ENCODE data around the gene KISS1R. TPM values are rescaled to one million over a fixed set of nuclear protein-coding genes. Genes with fewer than 3 reads are reported as not detected.
A peak's percentile ranks its signal among the peaks of the same experiment; 100 is the strongest.

The KISS1R gene
- total RNA-seq, 2 experiments from 2014 or later: 12.2 to 13.3 TPM

DNA sequence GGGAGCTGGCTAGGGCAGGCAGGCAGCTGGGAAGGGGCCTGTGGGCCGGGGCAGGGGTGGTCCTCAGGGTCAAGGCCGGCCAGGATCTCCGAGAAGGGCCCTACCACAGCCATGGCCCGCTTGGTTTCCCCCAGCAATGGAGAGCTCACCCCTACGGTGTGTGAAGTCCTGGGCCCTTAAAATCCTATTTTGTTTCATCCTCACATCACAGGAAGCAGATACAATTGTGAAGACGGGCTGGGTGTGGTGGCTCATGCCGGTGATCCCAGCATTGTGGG is 15.1 kb upstream of the KISS1R start:
- Mint-ChIP-seq H3K27me3 (no peaks in the 10 kb centered on the region), H3K4me1 (peaks cover 23% of the 10 kb centered on the region), H3K36me3 (peaks cover 3% of the 10 kb centered on the region), H3K9me3 (no peaks in the 10 kb centered on the region), H3K4me3 (no peak overlapping the region), H3K27ac (no peak overlapping the region)
- DNase-seq: no peak

DNA sequence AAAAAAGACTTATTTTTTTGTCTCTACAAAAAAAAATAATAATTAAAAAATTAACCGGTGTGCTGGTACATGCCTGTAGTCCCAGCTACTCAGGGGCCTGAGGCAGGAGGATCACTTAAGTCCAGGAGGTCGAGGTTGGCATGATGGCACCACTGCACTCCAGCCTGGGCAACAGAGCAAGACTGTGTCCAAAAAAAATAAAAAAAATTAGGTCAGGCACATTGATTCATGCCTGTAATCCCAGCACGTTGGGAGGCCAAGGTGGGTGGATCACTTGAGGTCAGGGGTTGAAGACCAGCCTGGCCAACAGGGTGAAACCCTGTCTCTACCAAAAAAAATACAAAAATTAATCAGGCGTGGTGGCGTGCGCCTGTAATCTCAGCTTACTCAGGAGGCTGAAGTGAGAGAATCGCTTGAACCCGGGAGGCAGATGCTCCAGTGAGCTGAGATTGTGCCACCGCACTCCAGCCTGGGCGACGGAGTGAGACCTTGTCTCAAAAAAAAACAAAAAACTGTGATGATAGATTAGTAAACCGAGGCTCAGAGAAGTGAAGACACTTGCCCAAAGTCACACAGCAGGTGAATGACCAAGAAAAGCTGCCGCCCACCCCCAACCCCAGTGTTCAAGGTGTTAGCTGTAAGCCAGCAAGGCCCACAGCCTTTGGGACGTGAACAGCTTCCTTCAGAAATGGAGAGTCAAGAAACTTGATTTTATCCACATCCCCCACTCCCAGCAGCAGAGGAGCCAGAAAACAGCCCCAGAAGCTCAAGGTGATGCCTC is 14.5 kb upstream of the KISS1R start:
- DNase-seq: no peak
- Mint-ChIP-seq H3K9me3 (no peaks in the 10 kb centered on the region), H3K36me3 (peaks cover 3% of the 10 kb centered on the region), H3K4me3 (no peak overlapping the region), H3K4me1 (peaks cover 29% of the 10 kb centered on the region), H3K27ac (no peak overlapping the region), H3K27me3 (no peaks in the 10 kb centered on the region)

DNA sequence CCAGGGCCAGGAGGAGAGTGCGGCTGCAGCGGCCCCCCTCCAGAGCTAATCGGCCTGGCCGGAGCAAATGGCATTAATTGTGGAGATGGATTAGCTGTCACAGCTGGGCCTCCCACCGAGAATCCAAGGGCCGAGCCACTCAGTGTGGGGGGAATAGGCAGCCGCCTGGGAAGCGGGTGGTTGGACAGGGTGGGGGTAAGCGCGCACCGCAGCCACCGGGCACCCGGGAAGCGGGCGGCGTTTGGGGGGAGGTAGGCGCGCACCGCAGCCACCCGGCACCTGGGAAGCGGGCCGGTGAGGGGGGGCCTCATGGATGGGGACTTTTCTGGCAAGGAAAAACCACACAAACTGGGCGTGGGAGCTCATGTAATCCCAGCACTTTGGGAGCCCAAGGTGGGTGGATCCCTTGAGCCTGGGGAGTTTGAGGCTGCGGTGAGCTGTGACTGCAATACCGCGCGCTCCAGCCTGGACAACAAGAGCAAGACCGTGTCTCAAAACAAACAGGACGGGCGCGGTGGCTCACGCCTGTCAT is 13.8 kb upstream of the KISS1R start:
- H3K27me3 Mint-ChIP-seq: no peaks in the 10 kb centered on the region
- H3K27ac Mint-ChIP-seq: no peak overlapping the region
- no peak overlapping the region for H3K4me3 Mint-ChIP-seq
- no peaks in the 10 kb centered on the region for H3K9me3 Mint-ChIP-seq
- H3K4me1 Mint-ChIP-seq: peaks cover 30% of the 10 kb centered on the region
- peaks cover 4% of the 10 kb centered on the region for H3K36me3 Mint-ChIP-seq
- DNase-seq: no peak

DNA sequence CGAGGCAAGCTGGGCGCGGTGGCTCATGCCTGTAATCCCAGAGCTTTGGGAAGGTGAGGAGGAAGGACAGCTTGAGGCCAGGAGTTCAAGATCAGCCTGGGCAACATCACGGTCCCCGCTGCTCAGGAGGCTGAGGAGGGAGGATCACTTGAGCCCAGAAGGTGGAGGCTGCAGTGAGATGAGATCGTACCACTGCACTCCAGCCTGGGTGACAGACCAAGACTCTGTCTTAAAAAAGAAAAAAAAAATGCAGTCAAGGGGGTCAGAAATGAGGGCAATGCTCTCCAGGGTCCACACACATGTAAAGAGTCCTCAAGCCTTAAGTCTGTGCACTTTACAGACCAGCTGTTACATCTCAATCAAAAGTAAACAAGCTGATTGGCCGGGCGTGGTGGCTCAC is 12.6 kb upstream of the KISS1R start:
- no peaks in the 10 kb centered on the region for H3K27me3 Mint-ChIP-seq
- no peak for DNase-seq
- peaks cover 42% of the 10 kb centered on the region for H3K4me1 Mint-ChIP-seq
- H3K9me3 Mint-ChIP-seq: no peaks in the 10 kb centered on the region
- H3K27ac Mint-ChIP-seq: no peak overlapping the region
- H3K4me3 Mint-ChIP-seq: no peak overlapping the region
- H3K36me3 Mint-ChIP-seq: peaks cover 7% of the 10 kb centered on the region

DNA sequence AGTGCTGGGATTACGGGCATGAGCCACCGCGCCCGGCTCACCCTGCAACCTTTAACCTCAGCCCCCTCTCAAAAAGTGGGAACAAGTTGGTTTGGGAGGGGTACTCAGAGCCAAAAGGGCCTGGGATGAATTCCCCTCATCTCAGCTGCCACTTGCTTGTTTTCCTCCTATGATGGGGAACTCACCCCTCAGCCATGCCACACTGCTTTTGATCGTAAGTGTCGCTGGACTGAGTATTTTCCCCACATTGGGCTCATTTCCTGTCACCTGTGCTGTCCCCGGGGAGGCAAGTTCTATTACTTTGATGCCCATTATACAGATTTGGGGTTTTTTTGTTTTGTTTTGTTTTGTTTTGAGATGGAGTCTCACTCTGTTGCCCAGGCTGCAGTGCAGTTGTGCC is 10.7 kb upstream of the KISS1R start:
- no peak for DNase-seq
- no peaks in the 10 kb centered on the region for H3K27me3 Mint-ChIP-seq
- H3K9me3 Mint-ChIP-seq: no peaks in the 10 kb centered on the region
- peaks cover 48% of the 10 kb centered on the region for H3K4me1 Mint-ChIP-seq
- H3K36me3 Mint-ChIP-seq: peaks cover 18% of the 10 kb centered on the region
- peak overlapping the region; percentile 85 for H3K27ac Mint-ChIP-seq
- H3K4me3 Mint-ChIP-seq: peak overlapping the region; percentile 12

DNA sequence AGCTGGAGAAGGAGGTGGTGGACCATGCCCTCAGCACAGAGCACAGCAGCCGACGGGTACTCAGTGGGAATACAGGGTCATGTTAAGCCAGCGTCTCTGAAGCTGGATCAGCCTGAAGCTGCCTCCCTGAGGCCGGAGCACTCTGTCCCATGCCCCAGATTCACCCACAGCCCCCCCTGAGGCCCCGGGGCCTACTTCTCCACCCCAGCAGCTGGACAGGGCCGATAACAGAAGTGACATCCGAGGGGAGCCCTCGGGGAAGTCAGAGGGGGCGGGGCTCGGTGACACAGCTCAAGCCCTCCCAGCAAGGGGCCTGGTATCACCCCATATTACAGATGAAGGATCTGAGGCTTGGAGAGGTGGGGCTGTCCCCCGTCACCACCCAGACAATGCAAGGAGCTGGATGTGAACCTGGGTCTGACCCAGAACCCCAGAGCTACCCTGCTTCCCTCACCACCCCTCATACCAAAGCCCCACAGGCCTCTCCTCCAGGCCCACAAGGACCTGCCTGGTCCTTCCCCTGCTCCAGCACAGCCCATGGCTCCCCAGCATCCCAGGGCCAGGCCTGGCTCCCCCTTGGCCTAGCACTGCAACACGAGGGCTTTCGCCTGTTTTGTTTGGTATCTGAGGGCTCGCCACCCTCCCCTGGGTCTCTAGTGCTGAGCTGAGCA is 9.8 kb upstream of the KISS1R start:
- H3K36me3 Mint-ChIP-seq: peaks cover 18% of the 10 kb centered on the region
- H3K4me1 Mint-ChIP-seq: peaks cover 47% of the 10 kb centered on the region
- no peaks in the 10 kb centered on the region for H3K9me3 Mint-ChIP-seq
- H3K27ac Mint-ChIP-seq: peak overlapping the region; percentile 85
- H3K27me3 Mint-ChIP-seq: no peaks in the 10 kb centered on the region
- H3K4me3 Mint-ChIP-seq: peak overlapping the region; percentile 10
- peak; percentile 67 for DNase-seq

DNA sequence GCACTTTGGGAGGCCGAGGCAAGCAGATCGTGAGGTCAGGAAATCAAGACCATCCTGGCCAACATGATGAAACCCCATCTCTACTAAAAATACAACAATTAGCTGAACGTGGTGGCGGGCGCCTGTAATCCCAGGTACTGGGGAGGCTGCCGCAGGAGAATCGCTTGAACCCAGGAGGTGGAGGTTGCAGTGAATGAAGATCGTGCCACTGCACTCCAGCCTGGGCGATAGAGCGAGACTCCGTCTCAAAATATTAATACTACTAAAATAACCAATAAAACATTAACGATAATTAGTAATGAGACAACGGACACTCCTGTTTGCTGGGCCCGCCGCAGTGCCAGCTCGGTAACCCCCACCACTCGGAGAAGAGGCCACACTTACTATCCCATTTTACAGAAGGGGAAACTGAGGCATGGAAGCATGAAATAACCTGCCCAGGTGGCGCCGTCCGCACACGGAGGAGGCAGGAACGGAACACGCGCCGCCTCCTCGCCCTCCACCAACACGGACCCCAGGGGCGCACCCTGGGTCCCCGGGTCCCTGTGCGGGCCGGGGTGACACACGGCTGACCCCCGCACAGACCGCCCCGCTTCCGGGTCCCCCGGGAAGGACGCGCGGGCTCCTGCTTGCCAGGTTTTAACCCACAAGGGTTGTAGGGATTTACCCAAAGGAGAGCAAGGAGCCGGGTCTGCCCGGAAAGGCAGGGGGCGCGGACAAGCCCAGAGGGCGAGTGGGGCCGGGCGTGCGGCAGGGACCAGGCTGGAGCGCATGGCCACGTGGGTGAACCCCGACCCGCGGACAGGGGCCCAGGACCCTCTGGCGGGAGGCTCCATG is 5.7 kb upstream of the KISS1R start:
- peak overlapping the region; percentile 65 for H3K4me3 Mint-ChIP-seq
- peaks cover 17% of the 10 kb centered on the region for H3K36me3 Mint-ChIP-seq
- DNase-seq: no peak
- H3K27me3 Mint-ChIP-seq: no peaks in the 10 kb centered on the region
- H3K9me3 Mint-ChIP-seq: no peaks in the 10 kb centered on the region
- H3K27ac Mint-ChIP-seq: peak overlapping the region; percentile 68
- H3K4me1 Mint-ChIP-seq: peaks cover 36% of the 10 kb centered on the region

DNA sequence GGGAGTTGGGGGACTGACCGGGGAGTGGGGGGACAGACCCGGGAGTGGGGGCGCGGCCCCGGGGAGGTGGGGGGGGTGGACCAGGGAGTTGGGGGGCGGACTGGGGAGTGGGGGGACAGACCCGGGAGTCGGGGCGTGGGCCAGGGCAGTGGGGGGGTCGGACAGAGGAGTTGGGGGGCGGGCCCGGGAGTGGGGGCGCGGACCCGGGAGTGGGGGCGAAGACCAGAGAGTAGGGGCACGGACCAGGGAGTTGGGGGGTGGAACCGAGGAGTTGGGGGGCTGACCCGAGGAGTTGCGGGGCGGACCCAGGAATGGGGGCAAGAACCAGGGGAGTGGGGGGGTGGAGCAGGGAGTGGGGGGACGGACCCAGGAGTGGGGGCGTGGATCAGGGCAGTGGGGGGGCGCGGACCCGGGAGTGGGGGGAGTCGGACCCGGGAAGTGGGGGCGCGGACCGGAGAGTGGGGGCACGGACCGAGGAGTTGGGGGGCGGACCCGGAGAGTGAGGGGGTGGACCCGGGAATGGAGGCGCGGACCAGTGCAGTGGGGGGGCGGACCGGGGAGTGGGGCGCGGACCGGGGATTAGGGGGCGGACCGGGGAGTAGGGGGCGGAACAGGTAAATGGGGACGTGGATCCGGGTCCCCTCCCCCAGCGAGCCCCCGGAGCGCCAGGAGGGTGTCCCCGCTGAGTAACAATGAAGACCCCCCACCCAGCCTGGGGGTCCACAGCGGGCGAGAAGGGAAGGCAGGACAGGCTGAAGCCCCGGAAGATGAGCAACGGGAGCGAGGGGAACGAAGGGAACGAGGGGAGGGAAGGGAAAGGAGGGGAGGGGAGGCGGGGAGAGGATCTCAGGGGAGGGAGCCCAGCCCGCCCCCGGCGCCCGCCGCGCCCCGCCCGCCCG is 4.7 kb upstream of the KISS1R start:
- no peak for DNase-seq
- Mint-ChIP-seq H3K27ac (peak overlapping the region; percentile 91), H3K4me1 (peaks cover 26% of the 10 kb centered on the region), H3K4me3 (peak overlapping the region; percentile 88), H3K9me3 (no peaks in the 10 kb centered on the region), H3K36me3 (peaks cover 15% of the 10 kb centered on the region), H3K27me3 (no peaks in the 10 kb centered on the region)

DNA sequence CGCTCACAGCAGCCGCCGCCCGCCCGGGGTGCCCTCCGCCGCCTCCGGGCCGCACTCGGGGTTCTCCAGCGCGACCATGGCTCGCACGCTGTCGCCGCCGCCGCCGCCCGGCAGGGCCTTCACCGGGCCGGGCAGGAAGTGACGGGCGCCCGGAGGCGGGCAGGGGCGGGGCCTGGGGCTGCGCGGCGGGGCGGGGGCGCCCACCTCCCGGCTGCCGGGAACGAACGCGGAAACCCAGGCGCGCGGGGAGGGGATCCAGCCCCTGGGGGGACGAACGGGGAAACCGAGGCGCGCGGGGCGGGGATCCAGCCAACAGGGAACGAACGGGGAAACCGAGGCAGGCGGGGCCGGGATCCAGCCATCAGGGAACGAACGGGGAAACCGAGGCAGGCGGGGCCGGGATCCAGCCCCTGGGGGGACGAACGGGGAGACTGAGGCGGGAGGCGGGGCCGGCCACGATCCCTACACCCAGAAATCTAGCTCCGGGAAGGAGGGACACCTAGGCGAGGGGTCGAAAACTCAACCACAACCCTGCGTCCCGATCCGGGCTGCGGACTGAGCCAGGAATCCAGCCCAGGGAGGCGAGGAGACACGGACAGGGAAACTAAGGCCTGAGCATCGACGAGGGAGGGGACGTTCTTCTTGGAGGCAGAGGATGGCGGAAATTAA is 3.9 kb upstream of the KISS1R start, which contains the start of gene R3HDM4:
R3HDM4 (minus strand) TSS at position 140 of the 669 bp plus-strand sequence; CDS start at position 78, 62 bp downstream.
- Mint-ChIP-seq H3K4me3 (peak within 1 kb of the TSS; percentile 88), H3K27ac (peak within 1 kb of the TSS; percentile 91), H3K36me3 (peaks cover 15% of the 10 kb centered on the region), H3K4me1 (peaks cover 24% of the 10 kb centered on the region), H3K27me3 (no peaks in the 10 kb centered on the region), H3K9me3 (no peaks in the 10 kb centered on the region)
- peak; percentile 88 for DNase-seq

DNA sequence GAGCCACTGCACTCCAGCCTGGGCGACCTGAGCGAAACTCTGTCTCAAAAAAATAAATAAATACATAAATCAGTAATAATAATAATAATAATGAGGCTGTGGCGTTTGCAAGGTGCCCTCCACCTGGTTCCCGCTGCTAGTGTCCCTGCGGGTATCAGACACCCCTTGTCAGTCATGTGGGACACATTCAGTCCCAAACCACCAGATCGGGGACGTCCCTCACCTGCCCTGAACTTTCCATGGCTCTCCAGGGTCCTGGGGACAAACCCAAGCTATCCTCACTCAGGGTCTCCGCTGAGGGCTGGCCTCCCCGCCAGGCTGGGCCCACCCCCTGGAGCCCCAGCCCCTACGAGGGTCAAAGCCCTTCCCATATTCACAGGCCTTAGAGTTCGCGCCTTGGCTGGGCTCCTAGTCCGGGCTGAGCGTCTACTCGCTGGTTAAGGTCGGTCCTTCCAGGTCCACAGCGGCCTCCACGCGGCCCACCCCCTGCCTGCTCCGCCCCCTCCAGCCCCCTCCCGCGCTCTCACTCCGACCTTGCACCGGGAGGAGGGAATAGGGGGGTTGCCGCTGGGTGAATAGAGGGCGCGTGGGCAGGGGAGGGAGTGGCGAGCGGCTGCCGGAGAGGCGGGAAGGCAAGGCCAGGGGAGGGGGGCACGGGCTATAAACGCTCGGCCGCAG is 349 bp upstream of the KISS1R start:
- Mint-ChIP-seq H3K9me3 (no peaks in the 10 kb centered on the region), H3K27ac (no peak overlapping the region), H3K4me1 (peaks cover 9% of the 10 kb centered on the region), H3K27me3 (no peaks in the 10 kb centered on the region), H3K36me3 (peaks cover 4% of the 10 kb centered on the region), H3K4me3 (peak overlapping the region; percentile 18)
- no peak for DNase-seq

DNA sequence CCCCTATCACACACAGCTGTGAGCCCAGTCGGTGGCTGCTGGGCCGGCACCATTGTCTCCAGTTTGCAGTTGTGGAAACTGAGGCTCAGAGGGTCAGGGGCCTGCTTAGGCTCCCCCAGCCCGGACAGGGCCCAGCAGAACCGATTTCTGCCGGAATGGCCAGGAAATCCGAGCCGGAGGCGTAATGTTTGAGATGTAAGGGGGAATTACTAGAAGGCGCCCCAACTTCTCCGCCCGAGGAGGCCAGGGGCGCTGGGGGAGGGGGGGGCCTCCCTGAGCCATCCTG is 962 bp downstream of the KISS1R start:
- no peaks in the 10 kb centered on the region for H3K9me3 Mint-ChIP-seq
- no peak overlapping the region for H3K27ac Mint-ChIP-seq
- peaks cover 11% of the 10 kb centered on the region for H3K4me1 Mint-ChIP-seq
- H3K36me3 Mint-ChIP-seq: peaks cover 4% of the 10 kb centered on the region
- H3K4me3 Mint-ChIP-seq: peak overlapping the region; percentile 80
- no peak for DNase-seq
- no peaks in the 10 kb centered on the region for H3K27me3 Mint-ChIP-seq

DNA sequence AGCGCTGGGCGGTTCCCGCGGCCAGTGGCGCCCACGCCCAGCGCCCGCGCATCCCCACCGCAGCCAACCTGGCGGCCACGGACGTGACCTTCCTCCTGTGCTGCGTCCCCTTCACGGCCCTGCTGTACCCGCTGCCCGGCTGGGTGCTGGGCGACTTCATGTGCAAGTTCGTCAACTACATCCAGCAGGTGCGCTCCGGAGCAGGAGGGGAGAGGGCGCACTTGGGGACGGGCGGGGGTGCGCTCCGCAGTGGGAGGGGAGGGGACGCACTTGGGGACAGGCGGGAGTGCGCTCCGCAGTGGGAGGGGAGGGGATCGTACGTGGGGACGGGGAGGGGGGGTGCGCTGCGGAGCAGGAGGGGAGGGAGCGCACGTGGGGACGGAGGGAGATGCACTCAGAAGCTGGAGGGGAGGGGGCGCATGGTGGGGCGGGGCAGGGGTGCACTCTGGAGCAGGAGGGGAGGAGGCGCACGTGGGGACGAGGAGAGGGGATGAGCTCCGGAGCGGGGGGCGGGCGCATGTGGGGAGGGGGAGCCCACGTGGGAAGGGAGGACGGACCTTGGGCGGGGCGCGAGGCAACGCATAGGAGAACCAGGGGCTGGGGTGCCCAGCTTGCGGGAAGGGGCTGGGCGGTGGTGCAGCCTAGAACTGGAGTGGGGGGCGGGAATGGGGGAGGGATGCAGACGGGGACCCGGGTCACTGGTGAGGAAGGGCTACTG is 1.5 kb downstream of the KISS1R start:
- DNase-seq: peak; percentile 67
- Mint-ChIP-seq H3K27ac (no peak overlapping the region), H3K4me1 (peaks cover 11% of the 10 kb centered on the region), H3K4me3 (peak overlapping the region; percentile 65), H3K27me3 (no peaks in the 10 kb centered on the region), H3K9me3 (no peaks in the 10 kb centered on the region), H3K36me3 (peaks cover 4% of the 10 kb centered on the region)

Data from activated naive CD8-positive, alpha-beta T cell treated with anti-CD3 and anti-CD28 coated beads for 36 hours (primary cell).